LHCN-M2 (cell line): ENCODE results near the gene PELI1. TPM values are rescaled to one million over a fixed set of nuclear protein-coding genes. Genes with fewer than 3 reads are reported as not detected.
"Not testable (repeated sequence)": the region's sequence is repeated elsewhere in the genome, so short reads cannot be mapped to it uniquely, and the experiment has no call there.

ENCODE experiments used
- DNase-seq: peaks from one replicate; pipeline ENCODE4 v3.0.0-alpha.2; 2012; ENCODE audit warnings: low read depth
- total RNA-seq: library from RNA; depleted of rRNA; stranded (reverse); fragments of >200 nt; gene quantifications from 2 replicates; pipeline ENCODE4 v1.2.3, GENCODE V29; 2014

PELI1 gene
- total RNA-seq, 1 experiment from 2014 or later = 4.5 TPM

GRCh38 chr2:64124168-64124567 lies 20.1 kb downstream of the PELI1 start:
- no peak for DNase-seq

DNA sequence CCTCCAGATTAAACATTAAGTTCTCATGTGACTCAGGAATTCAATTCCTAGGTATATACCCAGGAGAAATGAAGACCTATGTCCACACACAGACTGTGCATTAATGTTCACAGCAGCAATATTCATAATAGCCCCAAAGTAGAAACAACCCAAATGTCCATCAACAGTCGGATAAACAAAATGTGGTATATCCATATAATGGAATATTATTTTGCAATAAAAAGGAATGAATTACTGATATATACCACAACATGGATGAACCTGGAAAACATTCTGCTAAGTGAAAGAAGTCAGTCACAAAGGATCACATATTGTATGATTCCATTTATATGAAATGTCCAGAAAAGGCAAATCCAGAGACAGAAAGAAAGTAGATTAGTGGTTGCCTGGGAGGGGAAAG lies 20.5 kb downstream of the PELI1 start:
- no peak for DNase-seq

DNA sequence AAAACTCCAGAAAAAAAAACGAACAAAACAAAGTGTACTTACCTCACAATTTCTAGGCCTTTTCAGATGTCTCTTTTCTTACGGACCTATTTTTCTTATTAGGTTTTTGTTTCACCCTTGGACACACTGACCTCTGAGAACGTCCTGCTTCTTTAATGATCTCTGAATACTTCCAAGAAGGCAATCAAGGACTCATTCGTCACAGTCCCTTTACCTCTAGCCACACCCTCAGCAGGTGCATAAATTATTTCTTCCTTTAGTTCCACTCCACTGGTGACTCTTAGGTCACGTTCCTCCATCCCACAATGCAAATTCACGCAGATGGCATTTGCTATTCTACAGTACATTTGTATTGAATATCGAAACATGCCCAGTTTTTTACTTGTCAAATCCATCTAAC lies 21.9 kb downstream of the PELI1 start:
- DNase-seq = no peak

DNA sequence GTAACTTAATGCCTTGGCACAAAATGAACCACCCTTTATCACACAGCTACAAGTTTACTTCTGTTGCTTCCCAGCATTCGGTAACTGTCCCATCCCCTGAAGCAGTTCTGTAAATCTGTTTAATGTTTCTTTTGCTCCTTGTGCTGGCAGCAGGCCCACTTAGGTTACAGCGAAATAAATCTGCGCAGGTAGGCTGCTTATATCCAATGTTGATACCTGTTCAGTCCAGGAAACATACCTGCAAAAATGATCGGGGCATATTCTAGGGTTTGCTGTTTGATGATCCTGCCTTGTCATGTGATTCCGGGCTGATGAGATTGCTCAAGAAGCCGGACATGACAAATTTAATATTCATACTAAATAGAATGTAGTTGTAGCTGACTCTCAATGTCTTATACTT lies 23.3 kb downstream of the PELI1 start:
- no peak for DNase-seq

DNA sequence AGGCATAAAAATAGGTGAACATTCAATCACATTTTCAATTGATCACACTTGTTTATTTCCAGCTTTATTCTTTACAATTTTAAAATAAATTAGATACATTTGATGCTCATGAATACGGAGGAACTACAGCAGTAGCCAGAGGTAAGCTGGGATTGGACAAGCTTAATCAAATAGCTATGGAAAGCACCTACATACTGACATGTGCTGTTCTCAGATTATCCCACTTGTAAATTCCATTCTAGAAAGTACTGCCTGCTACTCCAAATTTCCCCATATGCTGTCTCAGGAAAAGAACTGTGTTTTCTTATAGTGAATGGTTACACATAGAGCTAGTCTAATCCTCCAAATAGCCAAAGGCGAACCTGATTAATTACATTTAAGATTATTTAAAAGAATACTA lies 24.2 kb downstream of the PELI1 start:
- no peak for DNase-seq

GRCh38 chr2:64119369-64119768 lies 24.9 kb downstream of the PELI1 start:
- DNase-seq = no peak

GRCh38 chr2:64115808-64116598 lies 28.2 kb downstream of the PELI1 start:
- DNase-seq = no peak

GRCh38 chr2:64114912-64115277 lies 29.3 kb downstream of the PELI1 start:
- DNase-seq = no peak

DNA sequence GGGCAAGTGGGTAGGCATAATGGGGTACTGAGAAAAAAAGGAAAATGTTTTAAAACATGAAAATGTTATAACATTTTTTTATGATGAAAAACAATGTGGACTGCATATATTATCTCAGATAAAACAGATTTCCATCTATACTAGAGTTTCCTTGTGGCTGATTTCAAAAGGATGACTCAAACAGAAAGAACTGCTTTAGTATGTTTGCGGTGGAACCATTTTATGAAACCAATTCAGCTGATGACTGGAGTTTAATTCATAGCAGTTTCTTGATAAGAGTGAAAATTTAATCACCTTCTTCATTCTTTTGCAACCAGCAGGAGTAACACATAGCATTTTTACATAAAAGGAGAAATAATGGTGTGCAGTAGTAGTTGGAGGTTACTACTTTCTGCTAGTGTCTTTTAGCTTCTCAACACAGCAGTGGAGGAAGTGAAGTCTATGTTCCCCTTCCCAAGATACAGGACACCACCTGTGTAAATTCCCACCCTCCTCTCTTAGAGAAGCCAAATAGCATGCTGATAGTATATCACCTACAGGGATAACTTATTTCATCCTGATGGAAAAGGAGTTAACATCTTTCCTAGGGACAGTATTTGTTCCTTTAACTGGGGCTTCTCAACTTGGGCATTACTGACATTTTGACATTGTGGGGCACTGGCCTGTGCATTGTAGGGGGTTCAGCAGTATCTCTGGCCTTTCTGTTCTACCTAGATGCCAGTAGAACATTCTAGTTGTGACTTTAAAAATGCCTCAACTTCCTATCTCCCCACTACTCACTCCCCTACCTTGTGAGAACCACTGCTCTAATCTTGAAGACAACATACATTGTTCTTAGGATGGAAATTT lies 29.9 kb downstream of the PELI1 start:
- peak; percentile 62 for DNase-seq

DNA sequence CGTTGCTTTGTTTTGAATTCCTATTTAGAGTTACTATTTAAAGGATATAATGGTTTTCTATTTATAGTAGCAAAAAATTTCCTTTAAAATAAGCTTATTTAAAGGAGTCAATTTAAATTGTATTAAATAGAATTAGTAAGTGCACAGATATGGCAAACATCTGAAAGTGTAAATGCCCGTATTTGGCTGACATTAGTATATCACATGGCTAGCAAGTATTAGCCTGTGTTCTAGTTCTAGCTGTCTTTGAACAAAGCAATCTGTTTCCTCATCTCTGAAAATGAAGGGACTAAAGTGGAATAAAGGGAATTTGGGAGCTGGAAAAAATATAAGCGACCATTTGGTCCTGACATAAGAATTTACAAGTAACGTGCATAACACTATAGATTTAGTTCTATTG lies 32.2 kb downstream of the PELI1 start:
- no peak for DNase-seq

DNA sequence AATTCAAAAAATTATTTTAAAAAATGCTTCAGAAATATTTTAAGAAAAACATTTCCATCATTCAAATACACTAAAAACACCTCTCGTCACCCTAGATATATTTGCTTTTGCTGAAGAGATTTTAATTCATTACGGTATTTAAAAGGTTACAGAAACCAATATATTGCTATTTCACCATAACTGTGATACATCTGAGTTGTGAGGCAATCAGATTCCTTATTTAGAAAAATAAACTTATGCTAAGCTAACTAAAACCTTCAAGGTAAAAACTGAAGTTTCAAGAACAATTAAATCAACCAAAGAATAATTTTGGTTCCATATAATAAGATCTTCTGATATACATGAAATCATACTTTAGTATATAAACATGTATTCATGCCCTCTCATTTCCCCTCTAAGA lies 32.8 kb downstream of the PELI1 start:
- no peak for DNase-seq

- DNase-seq = no peak
Measured at GRCh38 chr2:64108666-64109241, 35.5 kb downstream of the PELI1 start.

DNA sequence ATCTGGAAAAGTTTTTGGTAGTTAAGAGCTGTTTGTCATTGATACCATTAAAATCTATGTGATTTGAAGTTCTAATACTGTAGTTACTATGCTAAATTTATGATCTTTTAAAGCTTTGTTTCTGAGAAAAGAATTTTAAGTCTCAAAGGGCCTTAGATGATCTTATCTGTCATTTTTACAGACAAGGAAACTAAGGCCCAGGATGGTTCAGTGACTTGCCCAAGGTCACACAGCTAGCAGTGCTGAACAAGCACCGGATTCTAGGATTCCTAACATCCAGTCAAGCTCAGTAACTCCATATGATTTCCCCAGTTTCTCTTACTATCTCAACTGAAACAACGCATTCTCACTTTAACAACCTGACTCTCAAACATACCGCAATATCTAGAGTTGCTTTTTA lies 37.7 kb downstream of the PELI1 start:
- DNase-seq = no peak

DNA sequence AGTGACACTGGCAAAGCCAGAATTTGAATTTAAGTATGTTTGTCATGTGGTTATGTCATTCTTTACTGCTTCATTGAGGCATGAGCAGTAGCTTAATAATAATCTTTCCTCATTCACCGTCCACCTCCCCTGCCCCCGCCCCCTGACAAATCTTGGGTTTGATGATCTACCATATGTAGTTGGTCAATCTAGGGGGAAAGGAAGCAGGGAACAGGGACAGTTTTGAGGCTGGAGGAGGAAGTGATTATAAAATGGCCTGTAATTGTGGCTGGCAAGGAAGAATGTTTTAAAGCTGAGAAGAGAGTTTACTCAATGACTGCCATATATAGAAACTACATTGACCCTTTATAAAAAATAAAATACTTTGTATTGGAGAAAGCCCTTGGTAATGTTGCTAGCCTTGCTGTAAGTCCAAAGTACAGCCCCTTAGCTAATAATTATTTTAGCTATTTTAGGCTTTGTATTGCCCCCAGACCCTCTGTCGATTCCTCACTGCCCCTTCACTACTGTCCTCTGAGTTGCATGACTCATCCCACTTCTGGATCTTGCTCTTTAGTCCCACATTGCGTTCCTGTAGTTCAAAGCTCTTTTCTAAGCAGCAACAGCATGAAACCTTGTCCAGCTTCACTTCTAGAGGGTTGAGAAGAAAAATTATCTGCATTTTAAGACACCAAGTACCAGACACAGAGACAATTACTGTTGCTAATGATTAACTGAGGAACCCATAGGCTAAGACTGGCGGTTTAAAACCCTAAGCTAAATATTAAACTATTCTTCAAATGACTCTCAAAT lies 38.4 kb downstream of the PELI1 start:
- DNase-seq = no peak

GRCh38 chr2:64104933-64105332 lies 39.3 kb downstream of the PELI1 start:
- no peak for DNase-seq

DNA sequence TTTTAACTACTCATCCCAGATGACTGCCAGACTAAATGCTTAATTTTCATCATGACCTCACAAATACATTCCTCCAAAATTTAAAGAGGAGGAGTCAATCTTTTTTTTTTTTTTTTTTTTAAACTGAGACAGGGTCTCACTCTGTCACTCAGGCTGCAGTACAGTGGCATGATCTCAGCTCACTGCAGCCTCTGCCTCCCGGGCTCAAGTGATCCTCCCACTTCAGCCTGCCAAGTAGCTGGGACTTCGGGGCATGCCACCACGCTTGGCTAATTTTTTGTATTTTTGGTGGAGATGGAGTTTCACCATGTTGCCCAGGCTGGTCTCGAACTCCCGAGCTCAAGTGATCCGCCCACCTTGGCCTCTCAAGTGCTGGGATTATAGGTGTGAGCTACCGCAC lies 41.5 kb downstream of the PELI1 start:
- not testable (repeated sequence) for DNase-seq

DNA sequence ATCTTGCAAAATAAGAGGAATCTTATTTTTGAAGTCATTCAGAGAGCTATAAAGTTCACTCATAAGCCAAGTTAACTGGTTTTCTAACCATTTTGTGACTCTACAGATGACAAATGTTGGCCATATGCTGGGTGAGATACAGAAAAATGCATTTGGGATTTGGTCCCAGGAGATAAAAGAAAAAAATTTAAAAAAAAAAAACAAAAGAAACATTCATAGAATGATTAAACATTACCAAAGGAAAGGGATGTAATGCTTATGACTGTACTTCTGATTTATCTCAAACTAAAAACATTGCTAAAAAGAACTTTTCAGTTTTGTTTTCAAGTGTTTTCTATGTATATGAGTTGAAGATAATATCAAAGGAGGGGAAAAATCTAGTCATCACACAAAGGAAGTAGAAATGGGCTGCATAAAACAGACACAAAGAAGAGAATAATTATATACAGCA lies 43.1 kb downstream of the PELI1 start:
- no peak for DNase-seq

- not testable (repeated sequence) for DNase-seq
Measured at GRCh38 chr2:64100584-64100983, 43.6 kb downstream of the PELI1 start.

DNA sequence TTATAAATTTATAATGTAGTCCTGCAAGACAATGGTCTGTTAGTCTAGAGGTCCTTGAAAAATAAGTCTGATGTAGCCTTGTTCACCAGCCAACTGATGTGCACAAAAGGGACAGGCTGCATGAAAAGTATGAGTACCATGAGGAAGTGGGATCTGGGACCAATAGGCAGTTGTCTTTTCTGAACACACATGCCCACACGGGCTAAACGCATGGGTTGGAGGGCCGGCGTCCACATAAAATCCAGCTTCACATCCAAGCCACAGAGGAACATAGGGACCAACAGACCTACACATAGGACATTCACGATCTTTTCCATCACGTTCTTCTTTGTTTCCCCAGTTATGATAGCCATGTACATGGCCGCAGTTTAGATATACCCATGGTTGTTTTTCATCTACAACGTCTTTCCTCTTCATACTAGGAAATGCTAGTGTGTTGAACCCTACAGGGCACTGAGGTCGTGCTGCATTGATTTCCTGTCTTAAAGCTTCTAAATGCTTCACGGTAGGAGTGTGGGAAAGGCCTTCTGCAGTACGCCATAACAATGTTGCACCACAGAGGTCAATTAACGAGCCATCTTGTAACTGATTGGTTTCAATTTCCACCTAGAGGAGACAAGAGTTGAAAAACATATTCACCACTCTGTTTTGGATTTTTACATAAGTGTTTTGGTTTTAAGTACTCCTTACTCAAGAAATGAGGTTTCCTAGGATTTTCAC lies 49.4 kb downstream of the PELI1 start:
- no peak for DNase-seq

DNA sequence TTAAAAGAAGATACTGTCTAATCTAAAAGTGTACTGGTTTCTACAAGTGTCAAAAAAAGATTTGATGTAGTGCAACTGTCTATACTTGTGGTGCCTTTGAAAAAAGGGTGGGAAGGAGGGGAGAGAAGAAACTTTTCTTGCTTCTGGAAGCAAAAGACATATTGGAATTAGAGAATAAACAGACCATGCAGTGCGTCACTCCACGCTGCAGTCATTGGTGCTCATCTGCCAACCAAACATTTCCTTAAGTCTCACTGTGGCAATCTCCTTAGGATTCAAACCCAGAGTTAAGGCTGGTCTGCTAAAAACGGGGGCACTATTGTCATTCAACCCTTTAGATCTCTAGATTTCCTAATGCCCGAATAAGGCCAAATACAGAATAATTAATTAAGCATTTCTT lies 50.9 kb downstream of the PELI1 start:
- DNase-seq = no peak

- no peak for DNase-seq
Measured at GRCh38 chr2:64092502-64092901, 51.7 kb downstream of the PELI1 start.
